Fibroblast of skin of right quadriceps (primary cell): ENCODE measurements around the gene SAA2.
"Not testable (repeated sequence)": the region's sequence is repeated elsewhere in the genome, so short reads cannot be mapped to it uniquely, and the experiment has no call there.

Experiments used
- DNase-seq: peaks from one replicate; pipeline ENCODE4 v3.0.0-alpha.2; 2013

The SAA2 gene

GRCh38 chr11:18247191-18247581 lies 1.3 kb downstream of the SAA2 start:
- not testable (repeated sequence) for DNase-seq

- DNase-seq, result not testable (repeated sequence)
These were observed 1.9 kb downstream of the SAA2 start for GRCh38 chr11:18246379-18247190.

DNA sequence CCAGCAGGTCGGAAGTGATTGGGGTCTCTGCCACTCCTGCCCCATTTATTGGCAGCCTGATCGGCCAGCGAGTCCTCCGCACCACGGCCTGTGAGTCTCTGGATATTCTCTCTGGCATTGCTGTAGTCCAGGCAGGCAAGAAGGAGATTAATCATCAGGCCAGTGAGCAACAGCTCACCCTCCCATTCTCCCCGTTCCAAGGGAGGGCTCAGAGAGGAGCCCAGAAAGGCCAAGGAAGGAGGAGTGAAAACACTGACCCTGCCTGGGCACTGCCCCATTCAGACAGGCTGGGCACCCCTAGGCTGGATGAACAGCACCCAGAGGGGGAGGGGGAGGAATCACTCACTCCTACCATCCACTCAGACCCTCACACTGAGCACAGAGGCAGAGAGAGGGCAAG lies 3.1 kb downstream of the SAA2 start:
- DNase-seq, result no peak

GRCh38 chr11:18243783-18244362 lies 4.6 kb downstream of the SAA2 start:
- peak; percentile 61 for DNase-seq

DNA sequence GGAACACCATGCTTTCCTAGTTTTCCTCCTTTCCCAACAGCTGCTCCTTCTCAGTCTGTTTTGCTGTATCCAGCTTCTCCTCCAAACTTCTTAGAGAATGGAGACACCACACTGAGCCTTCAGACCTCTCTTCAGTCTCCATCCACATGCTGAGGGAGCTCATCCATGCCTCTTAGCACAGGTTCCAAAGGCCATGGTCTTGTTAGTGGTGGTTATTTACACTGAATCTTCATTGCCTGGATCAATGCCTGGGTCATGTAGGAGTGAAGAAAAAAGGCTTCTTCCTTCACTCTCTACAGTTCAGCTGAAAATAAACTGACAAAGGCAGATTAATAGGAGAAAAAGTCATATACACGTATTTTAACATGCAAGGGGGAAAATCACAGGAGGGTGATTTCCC lies 8.8 kb downstream of the SAA2 start:
- DNase-seq, result no peak

DNA sequence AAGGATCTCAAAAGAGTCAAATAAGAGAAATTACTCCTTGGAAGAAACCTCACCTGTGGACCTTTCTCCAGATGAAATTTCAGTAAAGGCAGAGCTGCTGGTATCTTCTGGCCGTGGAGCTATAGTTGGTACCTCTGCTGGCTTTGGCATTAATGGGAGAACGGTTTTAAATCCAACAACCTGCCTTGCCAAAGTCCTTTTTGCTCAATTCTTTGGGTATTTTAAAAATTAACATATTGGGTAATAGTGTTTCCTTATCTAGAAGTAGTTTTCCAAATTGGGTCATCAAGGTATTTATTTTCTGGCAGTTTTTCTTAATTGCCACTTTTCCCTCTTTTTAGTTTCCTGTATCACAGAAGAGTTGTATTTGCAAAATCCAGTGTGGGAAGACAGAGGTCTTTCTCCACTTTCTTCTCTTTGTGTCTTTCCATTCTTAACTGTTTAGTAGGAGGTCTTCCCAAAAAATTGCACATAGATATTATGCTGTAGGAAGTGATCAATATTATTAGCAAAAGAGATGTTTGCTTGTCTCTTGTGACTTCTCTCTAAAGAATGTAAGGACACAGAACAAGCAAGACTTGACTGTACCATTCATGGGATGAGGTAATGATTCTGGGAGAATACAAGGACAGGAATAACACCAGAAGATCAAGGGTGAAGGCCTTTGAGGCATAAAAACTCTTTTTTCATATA lies 11.7 kb downstream of the SAA2 start, which contains the start of gene SAA4:
Gene SAA4 (minus strand): TSS at position 139 of the 693 bp plus-strand sequence. CDS start 876 bp downstream, outside the sequence.
- DNase-seq, result no peak

GRCh38 chr11:18235394-18236334 lies 12.8 kb downstream of the SAA2 start:
- no peak for DNase-seq

DNA sequence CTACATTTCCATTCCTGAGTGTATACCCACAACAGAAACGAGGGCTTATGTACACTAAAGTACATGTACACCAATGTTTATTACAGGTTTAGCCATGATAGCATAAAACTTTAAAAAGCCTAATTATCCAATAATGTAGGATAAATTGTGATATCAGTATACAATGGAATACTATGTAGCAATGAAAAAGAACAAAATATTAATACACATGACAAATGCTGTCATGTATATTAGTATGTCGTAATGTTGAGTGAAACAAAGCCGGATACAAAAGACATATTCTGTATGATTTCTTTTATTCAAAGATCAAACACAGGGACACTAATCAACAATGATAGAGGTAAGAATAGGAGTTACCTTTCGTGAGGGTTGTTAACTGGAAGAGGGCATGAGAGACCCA lies 14.6 kb downstream of the SAA2 start:
- DNase-seq, result no peak

DNA sequence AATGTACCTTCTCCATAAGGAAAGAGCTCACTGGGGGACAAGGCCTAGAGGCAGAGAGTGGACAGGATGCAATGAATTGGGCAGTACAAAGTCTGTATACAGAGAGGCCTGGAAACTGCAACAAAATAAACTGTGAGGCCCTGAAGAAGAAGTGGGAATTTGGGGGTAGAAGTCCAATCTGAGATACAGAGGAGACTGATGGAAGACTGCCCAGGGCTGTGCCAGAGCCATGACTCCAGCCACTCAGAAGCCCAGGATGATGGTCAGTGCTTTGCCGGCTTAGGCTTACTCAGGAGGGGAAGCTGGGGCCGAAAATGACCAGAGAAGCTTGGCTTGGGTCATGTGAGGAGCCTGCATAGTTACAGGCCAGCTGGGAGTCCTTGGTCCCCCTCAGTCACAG lies 17.6 kb downstream of the SAA2 start:
- DNase-seq, result no peak

DNA sequence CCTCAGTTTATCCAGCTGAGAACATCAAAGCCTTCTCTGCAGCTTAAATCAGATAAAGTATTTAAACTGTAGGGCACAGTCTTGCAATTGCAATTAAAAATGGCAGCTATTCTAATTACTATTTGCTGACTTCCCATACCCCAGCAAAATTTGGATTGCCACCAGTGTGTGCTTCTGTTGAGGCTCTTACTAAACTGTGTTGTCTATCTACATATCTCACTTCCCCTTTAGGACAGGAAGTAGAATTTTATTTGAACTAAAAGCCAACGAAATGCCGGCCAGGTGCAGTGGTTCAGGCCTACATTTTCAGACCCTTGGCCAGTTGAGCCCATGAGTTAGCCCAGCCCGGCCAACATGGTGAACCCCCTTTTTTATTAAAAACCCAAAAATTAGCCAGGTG lies 19.0 kb downstream of the SAA2 start:
- no peak for DNase-seq

GRCh38 chr11:18225913-18226312 lies 22.6 kb downstream of the SAA2 start:
- no peak for DNase-seq

- no peak for DNase-seq
These were observed 24.7 kb downstream of the SAA2 start for GRCh38 chr11:18223591-18224387.

GRCh38 chr11:18222814-18223421 lies 25.6 kb downstream of the SAA2 start:
- no peak for DNase-seq

GRCh38 chr11:18221274-18221876 lies 27.1 kb downstream of the SAA2 start:
- DNase-seq, result no peak

- no peak for DNase-seq
These were observed 39.4 kb downstream of the SAA2 start for GRCh38 chr11:18209058-18209457.

- DNase-seq, result no peak
These were observed 43.7 kb downstream of the SAA2 start for GRCh38 chr11:18204771-18205170.

GRCh38 chr11:18204220-18204619 lies 44.2 kb downstream of the SAA2 start:
- no peak for DNase-seq

DNA sequence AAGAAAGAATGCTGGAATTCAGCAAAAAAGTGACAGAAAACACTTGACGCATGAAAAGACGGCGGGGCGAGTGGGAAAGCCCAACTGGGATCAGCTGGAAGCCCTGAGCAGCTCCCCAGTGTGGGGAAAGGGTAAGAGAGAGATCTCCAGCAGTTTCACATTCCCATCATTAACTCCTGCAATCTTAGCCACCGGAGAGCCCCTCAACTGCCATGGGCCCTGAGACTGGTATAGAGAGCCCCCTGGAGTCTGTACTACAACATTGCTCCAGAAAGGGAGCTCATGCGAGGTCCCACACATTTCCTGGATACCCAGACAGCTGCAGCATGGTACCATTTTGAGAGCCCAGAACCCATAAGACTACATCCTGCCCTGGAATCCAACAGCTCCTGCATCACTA lies 44.7 kb downstream of the SAA2 start:
- DNase-seq, result peak; percentile 5

DNA sequence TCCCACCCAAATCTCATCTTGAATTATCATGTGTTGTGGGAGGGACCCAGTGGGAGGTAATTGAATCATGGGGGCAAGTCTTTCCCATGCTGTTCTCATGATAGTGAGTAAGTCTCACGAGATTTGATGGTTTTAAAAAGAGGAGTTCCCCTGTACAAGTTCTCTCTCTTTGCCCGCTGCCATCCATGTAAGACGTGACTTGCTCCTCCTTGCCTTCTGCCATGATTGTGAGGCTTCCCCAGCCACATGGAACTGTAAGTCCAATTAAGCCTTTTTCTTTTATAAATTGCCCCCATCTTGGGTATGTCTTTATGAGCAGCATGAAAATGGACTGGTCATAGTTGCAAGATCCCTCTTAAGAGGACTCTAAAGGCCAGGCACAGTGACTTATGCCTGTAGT lies 50.7 kb downstream of the SAA2 start:
- DNase-seq, result not testable (repeated sequence)

DNA sequence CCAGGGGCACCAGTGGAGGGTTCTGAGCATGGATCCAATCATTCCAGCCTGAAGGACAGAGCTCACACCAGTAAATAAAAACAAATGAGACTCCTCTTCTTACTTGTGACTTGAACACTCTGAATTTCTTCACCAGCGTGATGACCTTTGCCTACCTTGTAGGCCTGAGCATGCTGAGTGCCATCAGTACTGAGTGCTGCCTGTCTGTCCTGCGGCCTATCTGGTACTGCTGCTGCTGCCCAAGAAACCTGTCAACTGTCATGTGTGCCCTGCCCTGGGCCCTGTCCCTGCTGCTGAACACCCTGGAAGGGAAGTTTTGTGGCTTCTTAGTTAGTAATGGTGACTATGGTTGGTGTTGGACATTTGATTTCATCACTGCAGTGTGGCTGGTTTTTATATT lies 51.9 kb downstream of the SAA2 start:
- no peak for DNase-seq
